Stomach (tissue), 9 donors: ENCODE measurements around the gene G6PC3. TPM values are rescaled to one million over a fixed set of nuclear protein-coding genes. Genes with fewer than 3 reads are reported as not detected.

ENCODE experiments used
- DNase-seq, 2 donors: peaks; one replicate each; pipeline versions ENCODE4 v3.0.0 to v3.0.0-alpha.2; 2013 to 2019
- H3K27ac ChIP-seq, 5 donors: fragments of 200-600 bp in 4 of 5; sonication (generic) in 4 of 5; one replicate each; pipeline ENCODE4 v1.5.1; 2013 to 2019; ENCODE audit warnings: mild to moderate bottlenecking in 1 of 5, moderate library complexity in 1 of 5
- H3K27me3 ChIP-seq, 3 donors: fragments of 200-600 bp; sonication (generic); one replicate each; pipeline ENCODE4 v1.5.1; 2017 to 2019; ENCODE audit warnings: mixed run types in 1 of 3
- H3K36me3 ChIP-seq, 4 donors: fragments of 200-600 bp; sonication (generic); 1 replicate in 3 of 4; 2 replicates in 1 of 4; pipeline ENCODE4 v1.5.1; 2016 to 2019
- H3K4me1 ChIP-seq, 4 donors: fragments of 200-600 bp; sonication (generic); one replicate each; pipeline ENCODE4 v1.5.1; 2016 to 2019
- H3K4me3 ChIP-seq, 4 donors: fragments of 200-600 bp; sonication (generic) in 3 of 4; one replicate each; pipeline ENCODE4 v1.5.1; 2016 to 2019; ENCODE audit warnings: mild to moderate bottlenecking in 1 of 4
- H3K9me3 ChIP-seq, 4 donors: fragments of 200-600 bp; sonication (generic); one replicate each; pipeline ENCODE4 v1.5.1; 2016 to 2019
- EP300 ChIP-seq: sonication (generic); formaldehyde crosslinking; IDR thresholded peaks from one replicate; pipeline ENCODE4 v1.6.1; 2017; ENCODE audit warnings: antibody characterized with exemption
- POLR2A ChIP-seq, 4 donors: fragments of 450-650 bp; IDR thresholded peaks; one replicate each; pipeline ENCODE4 v1.6.1; 2016; ENCODE audit warnings: antibody characterized with exemption in 4 of 4, control low read depth in 2 of 4, mild to moderate bottlenecking in 1 of 4, moderate library complexity in 1 of 4
- POLR2AphosphoS5 ChIP-seq, 3 donors: sonication (generic); formaldehyde crosslinking; IDR thresholded peaks; one replicate each; pipeline ENCODE4 v1.6.1; 2016; ENCODE audit warnings: antibody characterized with exemption in 3 of 3
- WGBS, 5 donors: extraction: QIAGEN DNeasy Blood & Tissue Kit in 3 of 5; methylation state at CpG; one replicate each; pipeline versions ENCODE4 v1.1.5 to v1.1.7; 2013 to 2018; 5-methylcytosine and 5-hydroxymethylcytosine counted together
- intact Hi-C: fragments of 100-400 bp; cut with DNase I; formaldehyde crosslinking; loops from one replicate; pipeline ENCODE4 v1.15.1; 2023; ENCODE audit warnings: low total_unique reads
- polyA plus RNA-seq, 3 donors: library from polyadenylated mRNA; stranded (reverse); fragments of 200-250 nt; gene quantifications; one replicate each; pipeline ENCODE4 v1.2.3, GENCODE V29; 2013
- total RNA-seq, 5 donors: library from RNA; depleted of rRNA; stranded (reverse); fragments of >200 nt; gene quantifications; one replicate each; pipeline versions ENCODE4 v1.1.0 to v1.2.3, GENCODE V29; 2014 to 2016
- TF ChIP-seq, protein P1 (sequence below), 7 experiments: fragments of 450-650 bp in 4 of 7; fragments of 200-600 bp in 3 of 7; sonication (generic) in 3 of 7; IDR thresholded peaks; one replicate each; pipeline ENCODE4 v1.5.1; 2016 to 2019; ENCODE audit warnings: antibody characterized with exemption in 7 of 7, control low read depth in 2 of 7, mild to moderate bottlenecking in 1 of 7
- donor health status: healthy with polysubstance abuse.
- donor health status: Bipolar disorder and iron deficiency.
- donor health status: healthy.

G6PC3 gene
- total and polyA plus RNA-seq, 8 donors, result 10.5 to 132 (median 39.4) TPM

DNA sequence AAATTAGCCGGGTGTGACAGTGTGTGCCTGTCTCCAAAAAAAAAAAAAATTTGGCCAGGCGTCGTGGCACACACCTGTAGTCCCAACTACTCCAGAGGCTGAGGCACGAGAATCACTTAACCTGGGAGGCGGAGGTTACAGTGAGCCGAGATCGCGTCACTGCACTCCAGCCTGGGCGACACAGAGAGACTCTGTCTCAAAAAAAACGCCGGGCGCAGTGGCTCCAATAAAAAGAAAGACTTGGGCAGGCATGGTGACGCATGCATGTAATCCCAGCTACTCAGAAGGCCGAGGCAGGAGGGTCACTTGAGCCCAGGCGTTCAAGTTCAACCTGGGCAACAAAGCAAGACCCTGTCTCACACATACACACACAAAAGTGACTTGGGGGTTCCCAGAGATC lies 7.7 kb upstream of the G6PC3 start:
- Histone ChIP-seq H3K27me3 (no peaks in the 10 kb centered on the region), H3K9me3 (no peaks in the 10 kb centered on the region), H3K4me1 (peaks cover 19 to 64% (median 39%) of the 10 kb centered on the region in 4 donors), H3K36me3 (peaks cover 31 to 64% (median 59%) of the 10 kb centered on the region in 4 donors), H3K27ac (no peak overlapping the region), H3K4me3 (no peak overlapping the region)
- intact Hi-C loops, result no loop called here
- TF ChIP-seq, protein P1, sequence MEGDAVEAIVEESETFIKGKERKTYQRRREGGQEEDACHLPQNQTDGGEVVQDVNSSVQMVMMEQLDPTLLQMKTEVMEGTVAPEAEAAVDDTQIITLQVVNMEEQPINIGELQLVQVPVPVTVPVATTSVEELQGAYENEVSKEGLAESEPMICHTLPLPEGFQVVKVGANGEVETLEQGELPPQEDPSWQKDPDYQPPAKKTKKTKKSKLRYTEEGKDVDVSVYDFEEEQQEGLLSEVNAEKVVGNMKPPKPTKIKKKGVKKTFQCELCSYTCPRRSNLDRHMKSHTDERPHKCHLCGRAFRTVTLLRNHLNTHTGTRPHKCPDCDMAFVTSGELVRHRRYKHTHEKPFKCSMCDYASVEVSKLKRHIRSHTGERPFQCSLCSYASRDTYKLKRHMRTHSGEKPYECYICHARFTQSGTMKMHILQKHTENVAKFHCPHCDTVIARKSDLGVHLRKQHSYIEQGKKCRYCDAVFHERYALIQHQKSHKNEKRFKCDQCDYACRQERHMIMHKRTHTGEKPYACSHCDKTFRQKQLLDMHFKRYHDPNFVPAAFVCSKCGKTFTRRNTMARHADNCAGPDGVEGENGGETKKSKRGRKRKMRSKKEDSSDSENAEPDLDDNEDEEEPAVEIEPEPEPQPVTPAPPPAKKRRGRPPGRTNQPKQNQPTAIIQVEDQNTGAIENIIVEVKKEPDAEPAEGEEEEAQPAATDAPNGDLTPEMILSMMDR (IDR thresholded peaks at IDR 0.05), result no peak
- TF ChIP-seq POLR2AphosphoS5 (IDR thresholded peaks at IDR 0.05), result no peak
- TF ChIP-seq EP300, result no peak
- no peak for TF ChIP-seq POLR2A (IDR thresholded peaks at IDR 0.05)
- no peak for DNase-seq
- WGBS, 5 donors, result 92 to 95% (median 94%) methylated on average over 15 of the region's 15 CpGs

DNA sequence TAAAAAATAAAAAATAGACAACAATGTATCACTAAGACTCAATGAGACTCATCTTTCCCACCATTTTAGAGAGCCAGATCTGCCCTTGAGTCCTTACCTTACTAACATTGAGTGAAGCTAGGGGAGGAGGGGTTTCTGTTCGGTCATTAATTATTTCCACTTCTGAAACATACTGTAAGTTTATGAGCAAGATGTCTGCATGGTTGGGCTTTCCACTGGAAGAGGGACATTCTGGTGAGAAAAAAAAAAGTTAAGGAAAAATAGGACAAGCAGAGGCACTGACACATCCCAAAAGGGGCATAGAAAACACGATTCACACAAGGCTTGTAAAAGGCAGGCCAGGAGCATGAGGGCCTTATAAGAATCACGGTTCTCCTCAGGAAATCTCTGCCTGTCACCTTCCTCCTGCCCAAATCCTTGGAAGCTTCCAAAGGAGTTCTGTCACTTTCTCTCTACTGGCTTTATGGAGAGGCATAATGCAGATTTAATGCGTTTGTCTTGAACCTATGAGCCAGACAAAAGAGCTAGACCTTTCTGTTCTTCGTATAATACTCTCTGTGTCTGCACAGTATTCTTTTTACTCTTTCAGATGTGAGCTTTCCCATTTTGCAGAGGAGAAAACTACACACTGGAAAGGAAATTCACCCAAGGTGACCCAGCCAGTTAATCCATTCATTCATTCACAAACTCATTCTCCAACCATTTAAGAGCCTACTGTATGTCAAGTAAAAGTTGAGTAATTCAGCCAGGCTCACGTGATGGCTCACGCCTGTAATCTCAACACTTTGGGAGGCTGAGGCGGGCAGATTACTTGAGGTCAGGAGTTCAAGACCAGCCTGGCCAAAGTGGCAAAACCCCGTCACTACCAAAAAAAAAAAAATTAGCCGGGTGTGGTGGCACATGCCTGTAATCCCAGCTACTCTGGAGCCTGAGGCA lies 6.6 kb upstream of the G6PC3 start:
- intact Hi-C loops, result no loop called here
- peaks cover 25 to 53% (median 50%) of the 10 kb centered on the region in 4 donors for H3K36me3 ChIP-seq
- H3K27ac ChIP-seq, result no peak overlapping the region
- no peaks in the 10 kb centered on the region for H3K9me3 ChIP-seq
- no peaks in the 10 kb centered on the region for H3K27me3 ChIP-seq
- no peak for TF ChIP-seq POLR2A (IDR thresholded peaks at IDR 0.05)
- TF ChIP-seq POLR2AphosphoS5 (IDR thresholded peaks at IDR 0.05), result no peak
- TF ChIP-seq, protein P1 (IDR thresholded peaks at IDR 0.05), result no peak
- no peak for TF ChIP-seq EP300
- no peak for DNase-seq
- H3K4me3 ChIP-seq, result no peak overlapping the region
- 58 to 78% (median 64%) methylated on average over 10 of the region's 10 CpGs for WGBS, 5 donors
- peaks cover 19 to 64% (median 36%) of the 10 kb centered on the region in 4 donors for H3K4me1 ChIP-seq

DNA sequence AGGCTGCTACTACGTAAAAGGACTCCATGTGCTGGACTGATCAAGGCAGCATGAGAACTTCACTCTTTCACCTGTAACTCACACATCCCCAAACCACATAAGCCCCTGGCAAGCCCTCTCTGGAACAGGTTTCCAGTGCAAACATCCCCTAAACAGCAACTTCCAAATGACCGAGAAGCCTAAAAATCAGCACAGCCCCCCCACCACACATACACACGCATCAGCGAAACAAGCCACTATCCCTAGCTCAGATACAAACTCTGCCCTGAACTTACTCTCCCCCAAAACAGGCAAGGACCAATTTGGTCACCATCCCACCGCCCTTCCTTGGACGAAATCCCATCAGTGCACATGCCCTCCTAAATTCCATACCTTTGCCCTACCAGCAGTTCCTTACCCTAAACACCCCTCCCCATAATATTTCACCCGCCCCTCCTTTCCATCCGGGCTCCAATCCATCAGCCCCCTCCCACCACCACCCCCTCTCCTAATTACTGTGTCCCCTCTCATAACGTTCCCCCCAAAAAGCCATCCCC lies 4.8 kb upstream of the G6PC3 start:
- Histone ChIP-seq H3K36me3 (peaks cover 20 to 37% (median 33%) of the 10 kb centered on the region in 4 donors), H3K4me3 (peak overlapping the region; percentile 75 to 94 (median 85)), H3K27me3 (no peaks in the 10 kb centered on the region), H3K4me1 (peaks cover 24 to 61% (median 35%) of the 10 kb centered on the region in 4 donors), H3K27ac (peak overlapping the region; percentile 89 to 96 (median 94)), H3K9me3 (no peaks in the 10 kb centered on the region)
- TF ChIP-seq POLR2AphosphoS5 (IDR thresholded peaks at IDR 0.05) (no peak), EP300 (no peak), POLR2A (IDR thresholded peaks at IDR 0.05) (no peak)
- TF ChIP-seq, protein P1 (IDR thresholded peaks at IDR 0.05), result no peak
- intact Hi-C loops, result no loop called here
- 0 to 2% (median 0%) methylated on average over 8 to 9 of the region's 9 CpGs for WGBS, 5 donors
- peak in 1 of 2 donors; percentile 44 for DNase-seq

DNA sequence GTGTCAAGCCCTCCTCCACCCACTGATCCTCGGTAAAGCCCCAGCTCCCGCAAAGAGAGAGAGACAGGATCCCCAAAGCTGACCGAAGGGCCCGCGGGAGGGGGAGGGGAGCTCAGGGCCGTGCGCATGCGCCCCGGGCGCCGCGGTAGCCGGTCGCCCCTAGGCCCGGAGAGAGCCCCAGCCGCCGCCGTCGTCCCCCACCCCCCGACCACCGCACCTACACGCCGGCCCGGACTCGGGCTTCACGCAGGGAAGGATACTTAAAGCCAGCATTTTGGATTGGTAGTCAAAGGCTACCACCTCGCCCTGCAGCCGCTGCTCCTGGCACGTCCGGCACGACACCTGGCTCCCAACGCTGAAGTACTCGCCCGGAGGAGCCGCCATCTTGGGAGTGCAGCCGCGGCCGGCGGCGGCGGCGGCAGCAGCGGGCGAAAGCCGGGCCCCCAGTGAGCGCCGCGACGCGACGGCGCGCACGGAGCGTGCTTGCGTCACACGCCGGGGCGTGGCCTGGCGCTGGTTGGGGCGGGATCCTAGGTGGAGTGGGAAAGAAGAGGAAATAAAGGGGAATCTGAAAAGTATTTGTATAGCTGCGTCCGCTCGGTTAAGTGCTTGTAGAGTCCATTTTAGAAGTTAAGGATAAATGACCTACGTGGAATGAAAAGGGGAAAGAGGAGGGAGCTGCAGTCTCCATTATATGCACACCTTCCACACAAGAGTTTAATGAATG lies 4.2 kb upstream of the G6PC3 start, which contains the start of gene LSM12:
Gene LSM12 (minus strand): TSS at position 468 of the 727 bp plus-strand sequence. CDS start 84 bp downstream, at position 384.
- H3K9me3 ChIP-seq, result no peaks in the 10 kb centered on the region
- peak; percentile 93 to 98 for DNase-seq
- H3K27me3 ChIP-seq, result no peaks in the 10 kb centered on the region
- H3K4me3 ChIP-seq, result peak within 1 kb of the TSS; percentile 75 to 94 (median 85)
- peak within 1 kb of the TSS; percentile 89 to 96 (median 94) for H3K27ac ChIP-seq
- 0 to 1% (median 0%) methylated on average over 32 to 65 of the region's 65 CpGs for WGBS, 5 donors
- peaks cover 20 to 30% (median 26%) of the 10 kb centered on the region in 4 donors for H3K36me3 ChIP-seq
- intact Hi-C loops, result no loop called here
- peaks cover 27 to 67% (median 39%) of the 10 kb centered on the region in 4 donors for H3K4me1 ChIP-seq
- TF ChIP-seq, protein P1 (IDR thresholded peaks at IDR 0.05), result no peak
- TF ChIP-seq POLR2AphosphoS5 (IDR thresholded peaks at IDR 0.05), result peak in 2 of 3 donors; percentile 79 to 84
